Suprapubic skin (tissue), 4 donors: ENCODE results near the gene IL17RA. TPM values are rescaled to one million over a fixed set of nuclear protein-coding genes. Genes with fewer than 3 reads are reported as not detected.
A peak's percentile ranks its signal among the peaks of the same experiment; 100 is the strongest.

Experiments used
- DNase-seq, 2 donors: peaks; one replicate each; pipeline ENCODE4 v3.0.0-alpha.2; 2019; ENCODE audit warnings: low spot score in 2 of 2
- H3K27ac ChIP-seq: fragments of 200-600 bp; sonication (generic); one replicate; pipeline ENCODE4 v1.5.1; 2019
- H3K27me3 ChIP-seq: fragments of 200-600 bp; sonication (generic); one replicate; pipeline ENCODE4 v1.5.1; 2019
- H3K36me3 ChIP-seq: fragments of 200-600 bp; sonication (generic); one replicate; pipeline ENCODE4 v1.5.1; 2019
- H3K4me1 ChIP-seq: fragments of 200-600 bp; sonication (generic); one replicate; pipeline ENCODE4 v1.5.1; 2019
- H3K4me3 ChIP-seq: fragments of 200-600 bp; sonication (generic); one replicate; pipeline ENCODE4 v1.5.1; 2019; ENCODE audit warnings: mild to moderate bottlenecking
- H3K9me3 ChIP-seq: fragments of 200-600 bp; sonication (generic); one replicate; pipeline ENCODE4 v1.5.1; 2019
- CTCF ChIP-seq, 2 donors: fragments of 200-600 bp in 1 of 2; fragments of 450-650 bp in 1 of 2; sonication (generic) in 1 of 2; IDR thresholded peaks; one replicate each; pipeline ENCODE4 v1.5.1; 2016 to 2019; ENCODE audit warnings: antibody characterized with exemption in 2 of 2, mild to moderate bottlenecking in 1 of 2, moderate library complexity in 1 of 2
- EP300 ChIP-seq: sonication (generic); formaldehyde crosslinking; IDR thresholded peaks from one replicate; pipeline ENCODE4 v1.6.1; 2017; ENCODE audit warnings: antibody characterized with exemption
- POLR2A ChIP-seq, 2 donors: fragments of 450-650 bp; IDR thresholded peaks; one replicate each; pipeline ENCODE4 v1.6.1; 2017; ENCODE audit warnings: antibody characterized with exemption in 2 of 2, mild to moderate bottlenecking in 2 of 2, moderate library complexity in 2 of 2
- POLR2AphosphoS5 ChIP-seq, 3 donors: sonication (generic); formaldehyde crosslinking; IDR thresholded peaks; one replicate each; pipeline ENCODE4 v1.6.1; 2017; ENCODE audit warnings: antibody characterized with exemption in 3 of 3
- WGBS: methylation state at CpG from one replicate; pipeline ENCODE4 v1.1.5; 2018; 5-methylcytosine and 5-hydroxymethylcytosine counted together
- total RNA-seq, 4 donors: library from RNA; depleted of rRNA; stranded (reverse); fragments of >200 nt; gene quantifications; one replicate each; pipeline ENCODE4 v1.1.0, GENCODE V29; 2016

IL17RA gene
- total RNA-seq, 4 donors from 2014 or later: 16.2 to 22.6 (median 21.4) TPM

DNA sequence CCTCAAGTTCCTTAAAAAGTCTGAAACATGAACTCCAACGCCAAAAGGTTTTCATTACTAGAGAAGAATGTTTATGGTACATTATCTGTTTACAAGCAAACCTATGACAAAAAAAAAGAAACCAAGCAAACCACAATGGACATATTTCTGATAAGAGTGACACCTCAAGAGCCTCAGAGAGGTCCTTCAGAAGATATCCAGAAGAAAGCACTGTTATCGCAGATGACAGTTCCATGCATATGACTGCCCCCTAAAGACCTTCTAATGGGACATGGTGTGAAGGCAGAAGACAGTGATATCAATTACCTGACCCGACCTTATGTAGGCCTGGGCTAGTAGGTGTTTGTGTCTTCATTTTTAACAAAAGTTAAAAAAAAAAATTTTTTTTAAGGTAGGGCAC lies 71.1 kb downstream of the IL17RA start:
- H3K4me3 ChIP-seq: no peak overlapping the region
- peaks cover 47% of the 10 kb centered on the region for H3K4me1 ChIP-seq
- no peak overlapping the region for H3K27ac ChIP-seq
- TF ChIP-seq CTCF (IDR thresholded peaks at IDR 0.05) (no peak), POLR2A (IDR thresholded peaks at IDR 0.05) (no peak), POLR2AphosphoS5 (IDR thresholded peaks at IDR 0.05) (no peak), EP300 (no peak)
- H3K27me3 ChIP-seq: no peaks in the 10 kb centered on the region
- no peaks in the 10 kb centered on the region for H3K36me3 ChIP-seq
- no peaks in the 10 kb centered on the region for H3K9me3 ChIP-seq
- no peak for DNase-seq
- WGBS: 80% methylated on average over 3 of the region's 3 CpGs

DNA sequence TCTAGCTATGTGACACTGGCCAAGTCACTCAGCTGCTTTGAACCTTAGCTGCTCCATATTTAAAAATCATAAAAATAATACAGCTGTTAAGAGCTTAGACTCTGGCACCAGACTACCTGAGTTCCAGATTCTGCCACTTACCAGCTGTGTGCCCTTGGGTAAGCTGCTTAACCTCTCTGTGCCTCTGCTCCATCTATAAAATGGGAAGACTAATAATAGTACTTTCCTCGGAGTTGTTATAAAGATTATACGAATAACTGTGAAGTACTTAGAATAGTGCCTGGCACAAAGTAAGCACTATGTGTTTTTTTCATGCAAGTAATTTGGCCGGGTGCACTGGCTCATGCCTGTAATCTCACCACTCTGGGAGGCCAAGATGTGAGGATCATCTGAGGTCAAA lies 72.9 kb downstream of the IL17RA start:
- Histone ChIP-seq H3K9me3 (no peaks in the 10 kb centered on the region), H3K4me3 (peak overlapping the region; percentile 84), H3K27ac (no peak overlapping the region), H3K36me3 (no peaks in the 10 kb centered on the region), H3K4me1 (peaks cover 43% of the 10 kb centered on the region), H3K27me3 (no peaks in the 10 kb centered on the region)
- WGBS: 81% methylated on average over 3 of the region's 3 CpGs
- no peak for DNase-seq
- TF ChIP-seq EP300 (no peak), POLR2AphosphoS5 (IDR thresholded peaks at IDR 0.05) (no peak), POLR2A (IDR thresholded peaks at IDR 0.05) (no peak), CTCF (IDR thresholded peaks at IDR 0.05) (no peak)

- DNase-seq: no peak
- 44% methylated on average over 17 of the region's 17 CpGs for WGBS
- Histone ChIP-seq H3K4me3 (peak overlapping the region; percentile 84), H3K27me3 (no peaks in the 10 kb centered on the region), H3K9me3 (no peaks in the 10 kb centered on the region), H3K36me3 (no peaks in the 10 kb centered on the region), H3K27ac (peak overlapping the region; percentile 94), H3K4me1 (peaks cover 43% of the 10 kb centered on the region)
- no peak for TF ChIP-seq POLR2A (IDR thresholded peaks at IDR 0.05)
- no peak for TF ChIP-seq POLR2AphosphoS5 (IDR thresholded peaks at IDR 0.05)
- TF ChIP-seq EP300: no peak
- no peak for TF ChIP-seq CTCF (IDR thresholded peaks at IDR 0.05)
Observed at GRCh38 chr22:17158176-17158567, 73.4 kb downstream of the IL17RA start.

GRCh38 chr22:17158568-17159503 lies 74.0 kb downstream of the IL17RA start, which contains the start of gene HDHD5:
Gene HDHD5 (minus strand): TSS chr22:17159277. CDS start chr22:17159251, 26 bp downstream.
- Histone ChIP-seq H3K4me1 (peaks cover 43% of the 10 kb centered on the region), H3K9me3 (no peaks in the 10 kb centered on the region), H3K27ac (peak within 1 kb of the TSS; percentile 94), H3K27me3 (no peaks in the 10 kb centered on the region), H3K36me3 (no peaks in the 10 kb centered on the region), H3K4me3 (peak within 1 kb of the TSS; percentile 84)
- WGBS: under 1% methylated on average over 33 of the region's 114 CpGs
- TF ChIP-seq CTCF (IDR thresholded peaks at IDR 0.05): no peak
- no peak for TF ChIP-seq EP300
- peak in 1 of 3 donors; percentile 60 for TF ChIP-seq POLR2AphosphoS5 (IDR thresholded peaks at IDR 0.05)
- peak; percentile 93 to 95 for DNase-seq

GRCh38 chr22:17159504-17159951 lies 74.7 kb downstream of the IL17RA start:
- Histone ChIP-seq H3K27ac (peak overlapping the region; percentile 94), H3K36me3 (no peaks in the 10 kb centered on the region), H3K4me1 (peaks cover 43% of the 10 kb centered on the region), H3K27me3 (no peaks in the 10 kb centered on the region), H3K9me3 (no peaks in the 10 kb centered on the region), H3K4me3 (peak overlapping the region; percentile 84)
- no peak for TF ChIP-seq CTCF (IDR thresholded peaks at IDR 0.05)
- no peak for TF ChIP-seq EP300
- TF ChIP-seq POLR2AphosphoS5 (IDR thresholded peaks at IDR 0.05): no peak
- TF ChIP-seq POLR2A (IDR thresholded peaks at IDR 0.05): no peak
- DNase-seq: peak in 1 of 2 donors; percentile 82
- 11% methylated on average over 17 of the region's 35 CpGs for WGBS
